HG03103 (cell line): ENCODE data around the gene MOXD1.

Experiments
- ATAC-seq: cut with Tn5 transposase; IDR thresholded peaks from one replicate; pipeline ENCODE4 v1.9.1; 2021; ENCODE audit warnings: low read depth; ENCODE audit not compliant: unreplicated experiment

The MOXD1 gene

DNA sequence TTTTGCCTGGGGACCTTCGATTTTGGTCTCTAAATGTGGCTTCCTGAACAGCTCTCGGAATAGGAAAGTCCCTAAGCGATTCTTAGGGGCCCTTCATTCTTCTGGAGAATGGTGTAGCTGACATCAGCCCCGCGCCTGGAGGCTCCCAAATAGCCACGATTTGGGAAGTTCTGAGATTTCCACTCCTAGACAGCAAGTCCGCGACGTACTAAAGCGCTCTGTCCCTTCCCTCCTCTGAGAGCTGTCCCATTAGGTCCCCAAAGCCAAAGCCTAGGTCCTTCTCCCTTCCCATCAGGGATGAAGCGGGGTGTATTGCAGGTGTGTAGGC, 756 bp downstream of the MOXD1 start:
- ATAC-seq: no peak

- no peak for ATAC-seq
Observed at GRCh38 chr6:132399376-132400074, 1.8 kb downstream of the MOXD1 start.

- ATAC-seq: no peak
Observed at GRCh38 chr6:132395015-132395597, 6.2 kb downstream of the MOXD1 start.

- ATAC-seq: no peak
Observed at GRCh38 chr6:132392792-132393191, 8.5 kb downstream of the MOXD1 start.

GRCh38 chr6:132392270-132392646, 9.0 kb downstream of the MOXD1 start:
- ATAC-seq: no peak

DNA sequence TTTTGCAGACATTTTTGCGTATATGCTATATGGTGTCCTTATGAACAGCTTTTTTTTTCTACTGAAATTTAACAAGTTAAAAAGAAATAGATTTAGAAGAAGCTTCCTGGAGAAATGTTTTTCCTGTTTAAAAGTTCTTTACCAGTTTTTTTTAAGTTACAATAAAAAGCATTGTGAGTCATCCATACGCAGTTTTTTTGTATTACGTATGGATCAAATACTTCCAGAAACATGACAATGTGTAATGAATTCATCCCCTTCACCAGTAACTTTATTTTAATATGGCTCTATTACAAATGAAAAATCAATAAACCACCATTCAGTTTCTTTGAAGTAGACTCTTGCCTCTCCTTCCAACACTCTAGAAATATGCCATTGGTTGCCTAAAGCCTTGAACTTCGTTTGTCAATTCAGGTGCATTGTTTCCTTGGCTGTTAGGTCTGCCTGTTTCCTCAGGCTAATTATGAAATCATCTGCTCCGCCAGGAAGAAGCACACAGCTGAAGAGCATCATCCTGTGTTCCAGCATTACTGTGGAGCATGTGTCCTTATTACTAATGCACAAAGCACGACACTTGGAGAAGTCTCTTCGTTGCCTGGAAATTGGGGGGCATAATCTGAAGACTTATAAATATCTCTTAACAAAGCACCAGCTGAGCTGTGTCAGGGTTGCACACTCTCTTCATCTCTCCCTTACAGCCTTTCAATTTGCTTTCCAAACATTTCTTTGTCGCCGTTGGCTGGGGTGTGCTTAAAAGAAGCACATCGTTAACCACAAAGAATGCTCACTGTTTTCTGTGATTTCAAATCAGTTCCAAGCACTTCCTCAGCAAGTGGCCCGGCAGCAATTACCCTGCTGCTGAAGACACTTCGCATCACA, 9.6 kb downstream of the MOXD1 start:
- ATAC-seq: no peak

DNA sequence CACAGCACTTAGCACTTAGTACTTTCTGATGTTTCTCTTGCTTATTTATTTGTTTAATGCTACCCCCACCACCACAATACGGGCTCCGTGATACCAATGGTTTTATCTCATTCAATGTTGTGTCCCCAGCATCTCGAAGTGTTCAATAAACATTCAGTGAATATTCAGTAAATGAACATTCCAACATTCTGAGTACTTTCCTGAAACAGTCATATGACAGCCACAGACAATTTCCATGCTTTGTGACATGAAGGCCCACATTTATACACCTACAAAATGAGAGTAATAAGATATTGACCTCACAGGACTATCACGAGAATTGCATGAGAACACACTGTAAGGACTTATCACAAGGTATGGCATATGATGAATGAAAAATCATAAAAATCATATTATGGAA, 10.8 kb downstream of the MOXD1 start:
- ATAC-seq: no peak

DNA sequence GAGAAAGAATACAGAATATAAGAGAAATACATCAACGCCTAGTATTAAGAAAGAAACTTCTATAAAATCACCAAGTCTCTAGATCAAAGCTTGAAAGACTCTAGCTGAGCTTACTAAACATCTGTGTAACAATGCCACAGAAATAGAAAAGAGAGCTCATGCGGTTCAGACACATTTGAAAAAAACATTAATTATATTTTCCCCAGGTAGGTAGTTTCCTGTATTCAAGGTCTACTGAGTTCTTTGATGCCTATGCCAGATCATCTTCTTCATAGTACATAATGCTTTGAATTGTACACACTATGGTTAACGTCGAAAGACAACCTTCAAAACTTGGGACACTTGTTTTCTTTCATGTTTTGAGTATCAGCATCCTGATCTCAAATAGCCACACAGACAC, 11.3 kb downstream of the MOXD1 start:
- no peak for ATAC-seq

- ATAC-seq: no peak
Observed at GRCh38 chr6:132388291-132388690, 13.0 kb downstream of the MOXD1 start.

DNA sequence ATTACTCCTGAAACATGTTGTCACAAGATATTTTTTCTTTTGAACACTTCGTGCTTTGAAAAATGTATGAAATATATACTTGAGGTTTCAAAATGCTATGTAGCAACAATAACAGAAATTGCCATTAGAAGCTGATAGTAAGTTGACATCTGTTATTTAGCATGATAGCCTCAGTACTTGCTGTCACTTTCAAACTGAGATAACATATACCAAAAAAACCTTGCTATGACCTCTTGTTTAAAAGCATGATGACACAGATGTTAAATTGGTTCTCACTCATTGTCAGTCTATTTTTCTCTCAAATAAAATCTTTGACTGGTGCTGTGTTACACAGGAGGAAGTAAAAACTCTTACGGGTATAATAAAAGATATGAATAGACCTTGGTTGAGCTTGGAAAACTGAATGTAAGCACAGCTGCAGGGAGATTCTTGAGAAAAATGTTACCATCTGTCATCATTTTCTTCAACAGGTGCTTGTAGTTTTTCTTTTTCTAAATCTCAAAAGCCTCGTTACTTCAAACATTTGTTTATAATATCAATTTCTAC, 18.6 kb downstream of the MOXD1 start:
- ATAC-seq: no peak

DNA sequence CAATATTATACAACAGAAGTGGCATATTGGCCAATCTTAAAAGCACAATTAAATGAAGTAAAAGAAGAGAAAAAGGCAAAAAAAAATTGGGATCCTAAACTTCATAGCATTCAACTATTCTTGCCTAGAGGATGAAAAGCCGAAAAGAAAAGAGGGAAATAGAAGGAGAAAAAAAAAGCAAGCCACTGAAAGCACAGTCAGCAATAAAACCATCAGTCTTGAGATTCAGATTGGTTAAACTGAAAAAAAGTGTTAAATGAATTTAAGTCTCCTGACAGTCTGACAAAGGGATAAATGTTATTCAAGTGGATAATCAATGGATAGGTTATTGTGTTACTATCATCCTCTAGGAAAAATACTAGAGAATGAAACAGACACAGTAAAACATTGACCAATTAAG, 19.9 kb downstream of the MOXD1 start:
- no peak for ATAC-seq

DNA sequence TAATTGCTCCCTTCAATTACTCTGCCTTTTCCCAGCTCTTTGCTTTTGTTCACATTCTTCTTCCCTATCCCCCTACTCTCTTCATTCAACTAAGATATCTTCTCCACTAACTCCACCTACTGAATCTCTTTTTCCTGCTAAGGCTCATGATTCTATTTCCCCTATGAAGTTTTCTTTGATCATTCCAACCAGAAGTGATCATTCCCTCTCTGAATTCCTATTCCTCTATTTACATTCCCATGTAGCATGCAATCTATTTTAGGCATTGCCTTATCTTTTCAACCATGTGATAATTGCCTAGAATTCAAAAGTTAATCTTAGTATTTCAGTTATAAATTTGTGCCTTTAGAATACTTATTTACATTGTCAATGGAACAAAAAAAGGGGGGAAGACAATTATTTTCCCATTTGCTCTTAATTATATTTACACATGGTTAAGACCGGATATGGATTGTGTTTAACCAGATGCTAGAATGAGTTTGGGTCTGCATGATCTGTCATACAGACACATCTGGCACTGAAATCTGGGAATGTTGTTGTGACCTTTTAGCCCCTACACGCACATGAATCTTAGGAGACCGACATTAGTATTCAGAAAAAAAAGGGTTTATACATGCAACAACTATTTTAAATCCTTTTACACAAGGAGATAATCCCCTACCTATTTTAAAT, 20.8 kb downstream of the MOXD1 start:
- ATAC-seq: no peak

- ATAC-seq: no peak
Observed at GRCh38 chr6:132369526-132369925, 31.7 kb downstream of the MOXD1 start.

GRCh38 chr6:132368916-132369481, 32.3 kb downstream of the MOXD1 start:
- no peak for ATAC-seq

GRCh38 chr6:132365281-132365907, 35.9 kb downstream of the MOXD1 start:
- peak; percentile 97 for ATAC-seq

DNA sequence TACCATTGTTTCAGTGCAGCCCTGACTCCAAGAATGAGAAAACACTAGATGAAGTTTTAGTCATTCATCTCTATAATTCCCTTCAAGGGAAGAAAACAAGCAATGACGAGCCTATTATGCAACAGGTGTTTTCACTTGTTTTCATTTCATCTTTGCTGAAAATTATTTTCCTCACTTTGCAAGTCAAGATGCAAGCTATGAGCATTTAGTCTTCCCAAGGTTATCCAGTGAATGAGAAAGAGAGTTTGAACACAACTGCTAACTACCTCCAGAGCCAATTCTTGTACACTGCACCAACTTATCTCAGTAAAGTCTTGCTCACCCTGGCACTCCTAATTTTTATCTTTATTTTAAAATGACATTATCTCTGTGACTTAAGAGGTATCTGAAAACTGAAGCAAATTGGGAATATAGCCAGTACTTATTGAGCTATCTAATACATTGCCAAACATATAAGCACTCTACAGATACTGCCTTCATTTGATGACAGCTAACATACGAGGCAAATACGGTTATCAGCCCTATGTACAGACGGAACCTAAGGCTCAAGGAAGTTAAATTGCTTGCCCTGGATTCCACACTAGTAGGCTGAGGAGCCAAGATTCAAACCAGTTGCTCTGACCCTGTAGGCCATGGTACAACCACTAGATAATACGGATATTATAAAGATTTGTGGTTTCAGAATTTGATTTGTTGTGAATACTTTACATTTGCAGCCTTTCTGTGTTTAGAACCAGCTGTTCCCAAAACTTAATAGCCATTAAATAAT, 36.8 kb downstream of the MOXD1 start:
- ATAC-seq: no peak

GRCh38 chr6:132362442-132363185, 38.7 kb downstream of the MOXD1 start:
- ATAC-seq: no peak

DNA sequence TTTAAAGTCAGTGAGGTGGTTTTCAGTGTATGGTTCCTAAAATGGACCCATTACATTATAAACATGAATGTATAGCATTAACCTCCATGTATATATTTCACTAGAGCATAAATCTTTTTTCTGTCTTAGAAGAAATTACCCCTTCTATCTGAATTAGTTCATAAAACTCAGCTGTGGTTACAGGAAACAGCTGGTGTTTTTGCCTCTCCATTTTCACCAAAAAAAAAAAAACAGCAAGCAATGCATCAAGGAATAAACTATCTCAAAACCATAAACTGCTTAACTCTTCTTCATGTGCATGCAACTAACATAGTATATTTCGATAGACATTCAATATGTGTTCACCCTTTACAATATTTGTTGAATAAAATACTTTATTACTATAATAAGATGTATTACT, 40.2 kb downstream of the MOXD1 start:
- ATAC-seq: no peak

DNA sequence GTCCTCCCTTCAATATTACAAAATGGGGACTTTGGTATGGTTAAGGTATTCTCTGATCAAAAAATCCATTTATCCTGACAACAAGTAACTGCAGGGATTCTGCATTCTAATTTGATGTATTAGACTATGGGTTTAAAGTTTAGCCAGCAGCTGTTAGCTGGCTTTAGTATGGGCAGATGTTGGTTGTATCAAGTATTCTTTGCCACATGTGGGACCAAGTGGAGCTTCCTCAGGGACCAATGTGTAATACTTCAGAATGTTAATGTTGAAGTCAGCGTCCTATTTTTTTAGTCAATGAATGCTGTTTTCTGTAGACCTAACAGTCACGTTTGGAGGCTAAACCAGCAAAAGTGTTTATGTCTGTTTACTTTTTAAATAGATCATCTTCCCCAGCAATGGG, 41.4 kb downstream of the MOXD1 start:
- no peak for ATAC-seq
